HCT116 (cell line): ENCODE data around the gene INPP5D.

ENCODE experiments used
- EGR1 ChIP-seq: IDR thresholded peaks from 2 replicates; pipeline ENCODE4 v1.6.1; 2012; ENCODE audit warnings: low read depth
- ELF1 ChIP-seq: IDR thresholded peaks from 2 replicates; pipeline ENCODE4 v1.6.1; 2012; ENCODE audit warnings: low read depth, borderline replicate concordance
- EZH2 ChIP-seq: fragments of 200-600 bp; sonication (generic); IDR thresholded peaks from 2 replicates; pipeline ENCODE4 v1.6.1; 2017; ENCODE audit warnings: antibody characterized with exemption, mixed run types
- EZH2phosphoT487 ChIP-seq: fragments of 200-600 bp; IDR thresholded peaks from 2 replicates; pipeline ENCODE4 v1.6.1; 2018; ENCODE audit warnings: antibody characterized with exemption, borderline replicate concordance
- JUND ChIP-seq: IDR thresholded peaks from 2 replicates; pipeline ENCODE4 v1.6.1; 2012
- POLR2A ChIP-seq: IDR thresholded peaks from 2 replicates; pipeline ENCODE4 v1.7.0; 2011; ENCODE audit warnings: borderline replicate concordance; ENCODE audit not compliant: insufficient read depth, insufficient read length; ENCODE audit errors: extremely low read depth
- POLR2AphosphoS5 ChIP-seq: IDR thresholded peaks from 2 replicates; pipeline ENCODE4 v1.6.1; 2011; ENCODE audit warnings: mild to moderate bottlenecking, low read depth, low read length, moderate library complexity
- RAD21 ChIP-seq: IDR thresholded peaks from 2 replicates; pipeline ENCODE4 v1.6.1; 2012; ENCODE audit warnings: low read depth, mild to moderate bottlenecking
- YY1 ChIP-seq: IDR thresholded peaks from 2 replicates; pipeline ENCODE4 v1.6.1; 2011; ENCODE audit warnings: low read length, low read depth, moderate library complexity, mild to moderate bottlenecking; ENCODE audit not compliant: insufficient replicate concordance; ENCODE audit errors: extremely low read depth
- ZFX ChIP-seq: fragments of 450-650 bp; IDR thresholded peaks from 2 replicates; pipeline ENCODE4 v1.6.1; 2017
- TF ChIP-seq, protein P1 (sequence below), 3 experiments: fragments of 200-600 bp in 1 of 3; sonication (generic) in 1 of 3; IDR thresholded peaks in 2 of 3; conservative IDR thresholded peaks in 1 of 3; 2 replicates each; pipeline ENCODE4 v1.5.1; 2012 to 2017; ENCODE audit warnings: low read depth in 2 of 3, low read length in 2 of 3, antibody characterized with exemption in 1 of 3, borderline replicate concordance in 1 of 3, control low read depth in 1 of 3, mild to moderate bottlenecking in 1 of 3, mixed read lengths in 1 of 3, mixed run types in 1 of 3, moderate library complexity in 1 of 3; ENCODE audit not compliant: insufficient read depth in 1 of 3
- TF ChIP-seq, protein P2 (sequence below): IDR thresholded peaks from 2 replicates; pipeline ENCODE4 v1.6.1; 2011; ENCODE audit warnings: mild to moderate bottlenecking, low read length, moderate library complexity; ENCODE audit not compliant: insufficient replicate concordance; ENCODE audit errors: extremely low read depth

DNA sequence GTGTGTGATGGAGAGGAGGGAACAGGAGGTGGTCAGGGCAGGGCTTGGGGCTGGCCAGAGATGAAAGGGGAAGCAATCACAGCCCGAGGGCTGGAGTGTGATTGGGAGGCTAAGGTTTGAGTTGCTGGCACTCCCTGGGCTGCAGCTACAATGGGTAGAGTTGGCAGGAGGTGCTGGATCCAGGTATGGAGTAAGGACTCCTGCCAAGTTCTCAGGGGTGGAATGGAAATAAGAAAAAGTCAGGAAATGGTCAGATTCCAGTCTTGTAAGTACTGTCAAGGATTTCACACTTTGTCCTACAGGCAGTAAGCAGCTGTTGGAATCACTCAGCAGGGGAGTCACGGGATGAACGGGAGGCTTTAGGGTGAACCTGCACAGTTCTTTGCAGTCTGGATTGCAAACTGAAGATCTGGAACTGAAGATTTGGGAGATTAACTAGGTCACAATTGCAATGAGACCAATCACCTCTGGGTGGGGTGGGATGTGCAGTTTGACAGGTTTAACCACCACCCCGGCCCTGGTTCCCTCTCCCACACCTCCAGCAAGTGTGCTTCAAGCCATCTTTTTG is 10.9 kb upstream of the INPP5D start:
- TF ChIP-seq, protein P1, sequence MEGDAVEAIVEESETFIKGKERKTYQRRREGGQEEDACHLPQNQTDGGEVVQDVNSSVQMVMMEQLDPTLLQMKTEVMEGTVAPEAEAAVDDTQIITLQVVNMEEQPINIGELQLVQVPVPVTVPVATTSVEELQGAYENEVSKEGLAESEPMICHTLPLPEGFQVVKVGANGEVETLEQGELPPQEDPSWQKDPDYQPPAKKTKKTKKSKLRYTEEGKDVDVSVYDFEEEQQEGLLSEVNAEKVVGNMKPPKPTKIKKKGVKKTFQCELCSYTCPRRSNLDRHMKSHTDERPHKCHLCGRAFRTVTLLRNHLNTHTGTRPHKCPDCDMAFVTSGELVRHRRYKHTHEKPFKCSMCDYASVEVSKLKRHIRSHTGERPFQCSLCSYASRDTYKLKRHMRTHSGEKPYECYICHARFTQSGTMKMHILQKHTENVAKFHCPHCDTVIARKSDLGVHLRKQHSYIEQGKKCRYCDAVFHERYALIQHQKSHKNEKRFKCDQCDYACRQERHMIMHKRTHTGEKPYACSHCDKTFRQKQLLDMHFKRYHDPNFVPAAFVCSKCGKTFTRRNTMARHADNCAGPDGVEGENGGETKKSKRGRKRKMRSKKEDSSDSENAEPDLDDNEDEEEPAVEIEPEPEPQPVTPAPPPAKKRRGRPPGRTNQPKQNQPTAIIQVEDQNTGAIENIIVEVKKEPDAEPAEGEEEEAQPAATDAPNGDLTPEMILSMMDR (IDR thresholded peaks at IDR 0.05 in 2 of 3, conservative IDR thresholded peaks at IDR 0.05 in 1 of 3; ENCODE audit: borderline replicate concordance in 1 of 3, insufficient read depth in 1 of 3, low read depth in 2 of 3, low read length in 2 of 3) = no peak
- TF ChIP-seq POLR2AphosphoS5 (no peak), EZH2 (no peak), ELF1 (no peak), EZH2phosphoT487 (no peak), POLR2A (no peak), RAD21 (no peak), EGR1 (no peak), YY1 (no peak), JUND (no peak), ZFX (no peak)
- TF ChIP-seq, protein P2, sequence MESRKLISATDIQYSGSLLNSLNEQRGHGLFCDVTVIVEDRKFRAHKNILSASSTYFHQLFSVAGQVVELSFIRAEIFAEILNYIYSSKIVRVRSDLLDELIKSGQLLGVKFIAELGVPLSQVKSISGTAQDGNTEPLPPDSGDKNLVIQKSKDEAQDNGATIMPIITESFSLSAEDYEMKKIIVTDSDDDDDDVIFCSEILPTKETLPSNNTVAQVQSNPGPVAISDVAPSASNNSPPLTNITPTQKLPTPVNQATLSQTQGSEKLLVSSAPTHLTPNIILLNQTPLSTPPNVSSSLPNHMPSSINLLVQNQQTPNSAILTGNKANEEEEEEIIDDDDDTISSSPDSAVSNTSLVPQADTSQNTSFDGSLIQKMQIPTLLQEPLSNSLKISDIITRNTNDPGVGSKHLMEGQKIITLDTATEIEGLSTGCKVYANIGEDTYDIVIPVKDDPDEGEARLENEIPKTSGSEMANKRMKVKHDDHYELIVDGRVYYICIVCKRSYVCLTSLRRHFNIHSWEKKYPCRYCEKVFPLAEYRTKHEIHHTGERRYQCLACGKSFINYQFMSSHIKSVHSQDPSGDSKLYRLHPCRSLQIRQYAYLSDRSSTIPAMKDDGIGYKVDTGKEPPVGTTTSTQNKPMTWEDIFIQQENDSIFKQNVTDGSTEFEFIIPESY = no peak
